NT2/D1 (cell line): ENCODE results near the gene GNG7.
"Not testable (repeated sequence)": the region's sequence is repeated elsewhere in the genome, so short reads cannot be mapped to it uniquely, and the experiment has no call there.

Source experiments
- DNase-seq: peaks from one replicate; pipeline ENCODE4 v3.0.0-alpha.2; 2011; ENCODE audit warnings: low read depth, low spot score
- H3K27me3 ChIP-seq: 2 replicates; pipeline ENCODE4 v1.6.0; 2011; ENCODE audit warnings: mild to moderate bottlenecking; ENCODE audit not compliant: insufficient read length, insufficient read depth
- H3K36me3 ChIP-seq: 2 replicates; pipeline ENCODE4 v1.6.1; 2011; ENCODE audit warnings: mild to moderate bottlenecking, low read length, mixed read lengths; ENCODE audit not compliant: insufficient read depth, insufficient read length
- H3K4me1 ChIP-seq: 2 replicates; pipeline ENCODE4 v1.5.1; 2011; ENCODE audit not compliant: insufficient read depth, insufficient read length
- H3K4me3 ChIP-seq: 2 replicates; pipeline ENCODE4 v1.5.1; 2011; ENCODE audit warnings: low read depth; ENCODE audit not compliant: insufficient read length
- H3K9ac ChIP-seq: 2 replicates; pipeline ENCODE4 v1.6.0; 2011; ENCODE audit warnings: low read depth; ENCODE audit not compliant: insufficient read length
- H3K9me3 ChIP-seq: 2 replicates; pipeline ENCODE4 v1.5.1; 2011; ENCODE audit warnings: mild to moderate bottlenecking, low read length; ENCODE audit not compliant: insufficient read depth
- SUZ12 ChIP-seq: IDR thresholded peaks from 2 replicates; pipeline ENCODE4 v1.6.1; 2011; ENCODE audit not compliant: insufficient read length, insufficient read depth; ENCODE audit errors: extremely low read depth
- YY1 ChIP-seq: IDR thresholded peaks from 2 replicates; pipeline ENCODE4 v1.6.1; 2011; ENCODE audit not compliant: insufficient read length, insufficient read depth
- ZNF274 ChIP-seq: IDR thresholded peaks from 2 replicates; pipeline ENCODE4 v1.6.1; 2011; ENCODE audit warnings: mild to moderate bottlenecking, low read depth, low read length

The GNG7 gene

GRCh38 chr19:2477141-2477710, 225.3 kb downstream of the GNG7 start:
- Histone ChIP-seq H3K4me3 (peak overlapping the region; percentile 74), H3K9me3 (no peaks in the 10 kb centered on the region), H3K36me3 (peaks cover 23% of the 10 kb centered on the region), H3K9ac (peak overlapping the region; percentile 92), H3K27me3 (peaks cover 2% of the 10 kb centered on the region), H3K4me1 (peaks cover 10% of the 10 kb centered on the region)
- TF ChIP-seq SUZ12: no peak
- TF ChIP-seq ZNF274: no peak
- no peak for TF ChIP-seq YY1
- DNase-seq: no peak

GRCh38 chr19:2476451-2477140, 225.9 kb downstream of the GNG7 start:
- Histone ChIP-seq H3K27me3 (peaks cover 2% of the 10 kb centered on the region), H3K9ac (peak overlapping the region; percentile 92), H3K36me3 (peaks cover 23% of the 10 kb centered on the region), H3K4me3 (peak overlapping the region; percentile 74), H3K4me1 (peaks cover 10% of the 10 kb centered on the region), H3K9me3 (no peaks in the 10 kb centered on the region)
- TF ChIP-seq YY1 (no peak), ZNF274 (no peak), SUZ12 (no peak)
- DNase-seq: no peak

- peak; percentile 92 for DNase-seq
- H3K9me3 ChIP-seq: no peaks in the 10 kb centered on the region
- peaks cover 10% of the 10 kb centered on the region for H3K4me1 ChIP-seq
- peak within 1 kb of the TSS; percentile 92 for H3K9ac ChIP-seq
- peaks cover 2% of the 10 kb centered on the region for H3K27me3 ChIP-seq
- peak within 1 kb of the TSS; percentile 74 for H3K4me3 ChIP-seq
- no peak for TF ChIP-seq SUZ12
- TF ChIP-seq ZNF274: no peak
- no peak for TF ChIP-seq YY1
- peaks cover 23% of the 10 kb centered on the region for H3K36me3 ChIP-seq
Observed at GRCh38 chr19:2475702-2476450, 226.6 kb downstream of the GNG7 start, which contains the start of gene GADD45B. Gene GADD45B (plus strand): TSS chr19:2476127. CDS start chr19:2476359, 232 bp downstream.

- no peaks in the 10 kb centered on the region for H3K9me3 ChIP-seq
- H3K27me3 ChIP-seq: peaks cover 2% of the 10 kb centered on the region
- no peak for TF ChIP-seq ZNF274
- no peak for TF ChIP-seq SUZ12
- no peak for TF ChIP-seq YY1
- peak overlapping the region; percentile 71 for H3K9ac ChIP-seq
- H3K4me1 ChIP-seq: peaks cover 10% of the 10 kb centered on the region
- peak overlapping the region; percentile 42 for H3K4me3 ChIP-seq
- DNase-seq: no peak
- H3K36me3 ChIP-seq: peaks cover 23% of the 10 kb centered on the region
Observed at GRCh38 chr19:2475018-2475701, 227.3 kb downstream of the GNG7 start.

- H3K36me3 ChIP-seq: peaks cover 23% of the 10 kb centered on the region
- peak overlapping the region; percentile 42 for H3K4me3 ChIP-seq
- peak overlapping the region; percentile 71 for H3K9ac ChIP-seq
- no peaks in the 10 kb centered on the region for H3K9me3 ChIP-seq
- TF ChIP-seq ZNF274 (no peak), SUZ12 (no peak), YY1 (no peak)
- DNase-seq: peak; percentile 83
- no peaks in the 10 kb centered on the region for H3K27me3 ChIP-seq
- peaks cover 4% of the 10 kb centered on the region for H3K4me1 ChIP-seq
Observed at GRCh38 chr19:2474232-2475017, 228.1 kb downstream of the GNG7 start.

- not testable (repeated sequence) for DNase-seq, H3K36me3 ChIP-seq, H3K27me3 ChIP-seq, H3K9me3 ChIP-seq, H3K4me3 ChIP-seq, H3K4me1 ChIP-seq, H3K9ac ChIP-seq
Observed at GRCh38 chr19:2469915-2470200, 232.6 kb downstream of the GNG7 start.
